Activated CD4-positive, CD25-positive, alpha-beta regulatory T cell treated with anti-CD3 and anti-CD28 coated beads, Interleukin-2, amount 50 U/mL, for 16 hours (primary cell): ENCODE data around the gene CNTN6.

ENCODE experiments used
- DNase-seq: peaks from one replicate; pipeline ENCODE4 v3.0.0-alpha.2; 2020; ENCODE audit warnings: low read depth, low spot score

The CNTN6 gene

GRCh38 chr3:1092771-1093170 is at the start of gene CNTN6:
Gene CNTN6, plus strand, starts transcription at chr3:1093024. Its CDS starts 54,985 bp downstream, at chr3:1148009.
- DNase-seq, result no peak

DNA sequence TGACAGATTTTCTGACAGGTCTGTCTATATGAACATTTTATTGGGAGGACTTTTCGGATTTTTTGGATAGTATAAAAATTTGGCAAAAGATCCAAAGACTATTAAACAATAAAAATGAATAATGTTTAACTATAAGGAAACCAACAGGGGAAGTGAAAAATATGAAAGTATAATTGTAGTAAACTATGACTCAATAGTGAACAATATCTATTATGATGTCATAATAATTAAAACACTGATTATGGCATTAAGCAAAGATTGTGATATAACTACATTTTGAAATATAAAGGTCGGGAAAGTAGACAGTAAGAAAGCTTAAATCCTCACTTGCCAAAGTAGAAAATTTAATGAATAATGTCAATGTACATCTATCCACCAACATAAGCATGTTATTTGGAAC is 44.3 kb upstream of the CNTN6 start:
- no peak for DNase-seq

DNA sequence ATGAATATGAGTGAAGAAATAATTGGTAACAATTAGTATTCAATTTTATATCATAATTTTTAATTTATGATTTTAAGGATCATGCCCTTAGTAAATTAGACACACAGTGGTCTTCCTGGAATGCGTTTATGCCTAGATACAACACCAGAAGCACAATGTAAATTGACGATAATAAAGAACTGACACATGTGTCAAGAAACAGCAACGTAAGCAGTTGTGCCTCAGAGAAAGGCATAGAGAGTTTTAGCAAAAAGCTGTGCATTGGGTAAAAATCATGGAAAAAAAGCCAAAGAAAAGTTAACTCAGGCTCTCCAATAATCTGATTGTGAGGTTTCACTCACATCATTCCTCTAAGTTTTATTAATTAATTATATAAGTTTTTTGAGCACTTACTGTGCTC is 37.0 kb upstream of the CNTN6 start:
- DNase-seq, result no peak

DNA sequence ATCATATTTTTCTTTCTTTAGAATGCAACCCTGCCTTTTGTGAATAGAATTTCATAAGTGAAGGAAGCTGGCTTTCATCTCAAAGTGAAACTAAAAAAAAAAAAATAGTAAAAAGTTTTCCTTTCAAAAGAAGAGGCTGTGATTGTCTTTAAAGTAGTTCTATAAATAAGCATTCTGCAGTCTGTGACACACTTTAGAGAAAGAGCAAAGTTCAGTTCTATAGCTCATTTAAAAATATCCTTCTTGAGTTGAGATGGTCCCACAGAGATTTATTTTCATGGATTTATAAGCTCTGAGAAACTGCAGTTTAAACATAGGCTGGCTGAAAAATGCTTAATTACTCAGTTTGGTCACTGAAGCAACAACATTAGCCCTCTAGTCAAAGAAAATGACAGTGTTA is 36.1 kb upstream of the CNTN6 start:
- DNase-seq, result no peak

DNA sequence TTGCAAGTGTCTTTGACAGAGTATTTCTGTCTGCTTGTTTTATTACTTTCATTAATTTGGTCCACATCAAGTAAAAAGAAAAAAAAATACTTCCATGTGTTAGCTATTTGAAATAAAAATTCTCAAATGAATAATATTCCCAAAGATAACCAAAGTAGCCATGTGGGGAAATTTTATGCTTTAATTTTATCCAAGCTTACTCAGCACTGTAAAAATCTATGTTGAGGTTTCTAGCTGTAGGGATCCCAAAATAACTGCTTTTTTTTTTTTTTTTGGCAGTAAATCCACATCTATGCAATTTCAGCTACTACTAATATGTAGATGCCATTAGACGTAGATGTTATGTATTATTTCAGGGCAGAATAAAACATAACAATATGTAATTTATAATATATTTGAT is 35.4 kb upstream of the CNTN6 start:
- no peak for DNase-seq

- DNase-seq, result no peak
Measured at GRCh38 chr3:1068985-1069384, 23.8 kb upstream of the CNTN6 start.

DNA sequence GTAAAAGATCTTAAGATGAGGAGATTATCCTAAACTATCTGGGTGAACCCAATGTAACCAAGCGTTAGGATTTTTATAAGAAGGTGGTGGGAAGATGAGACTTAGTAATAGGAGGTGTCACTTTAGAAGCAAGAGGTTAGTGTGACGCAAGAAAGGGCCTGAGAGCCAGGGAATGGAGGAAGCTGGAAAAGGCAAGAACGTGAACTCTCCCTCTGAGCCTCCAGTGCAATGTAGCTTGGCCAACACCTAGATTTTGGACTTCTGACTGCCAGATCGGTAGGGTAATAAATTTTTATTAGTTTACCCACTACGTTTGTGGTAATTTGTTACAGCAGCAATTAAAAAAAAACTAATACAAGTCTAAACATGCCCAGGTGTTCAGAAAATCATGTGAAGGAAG is 20.8 kb upstream of the CNTN6 start:
- DNase-seq, result no peak

- no peak for DNase-seq
Measured at GRCh38 chr3:1079662-1080061, 13.2 kb upstream of the CNTN6 start.

DNA sequence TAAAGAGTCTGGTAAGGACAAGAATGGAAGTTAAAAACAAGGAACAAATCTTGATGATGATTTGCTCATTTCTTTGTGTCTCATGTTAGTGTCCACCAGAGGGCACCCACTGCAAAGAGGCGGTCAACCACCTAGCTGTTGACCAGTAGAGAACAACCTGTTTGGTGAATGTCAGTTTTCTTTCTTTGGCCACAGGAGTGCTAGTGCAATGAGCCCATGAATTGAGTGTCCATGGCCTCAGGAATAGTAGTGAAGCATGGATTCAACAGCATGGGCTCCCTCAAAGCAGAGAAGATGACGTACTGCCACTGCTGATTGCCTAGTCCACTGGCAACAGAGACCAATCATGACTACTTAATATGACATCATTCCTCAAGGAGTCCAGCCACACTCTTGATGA is 10.7 kb upstream of the CNTN6 start:
- no peak for DNase-seq

DNA sequence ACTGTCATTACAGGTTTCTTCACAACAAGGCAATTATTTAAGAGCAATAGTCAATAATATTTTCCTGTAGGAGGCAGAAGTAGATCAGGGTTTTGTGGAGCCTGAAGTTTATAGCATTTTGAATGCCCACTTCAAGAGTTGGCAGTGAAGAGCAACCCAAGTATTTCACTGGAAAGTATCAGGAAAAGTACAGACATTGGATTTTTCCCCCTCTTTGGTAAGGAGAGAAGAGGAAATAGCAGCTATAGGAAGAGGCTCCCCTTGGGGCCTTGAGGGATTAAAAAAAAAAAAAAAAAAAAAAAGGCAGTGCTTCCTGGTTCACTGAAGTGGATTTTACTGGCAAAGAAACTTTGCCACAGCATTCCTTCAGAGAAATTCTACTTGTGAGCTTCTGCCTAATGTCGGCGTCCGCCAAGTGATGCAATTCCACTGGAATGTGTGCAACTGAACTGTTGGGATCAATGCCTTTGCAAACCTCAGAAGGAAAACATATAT is 5.7 kb upstream of the CNTN6 start:
- DNase-seq, result no peak

- DNase-seq, result no peak
Measured at GRCh38 chr3:1088503-1088902, 4.3 kb upstream of the CNTN6 start.

DNA sequence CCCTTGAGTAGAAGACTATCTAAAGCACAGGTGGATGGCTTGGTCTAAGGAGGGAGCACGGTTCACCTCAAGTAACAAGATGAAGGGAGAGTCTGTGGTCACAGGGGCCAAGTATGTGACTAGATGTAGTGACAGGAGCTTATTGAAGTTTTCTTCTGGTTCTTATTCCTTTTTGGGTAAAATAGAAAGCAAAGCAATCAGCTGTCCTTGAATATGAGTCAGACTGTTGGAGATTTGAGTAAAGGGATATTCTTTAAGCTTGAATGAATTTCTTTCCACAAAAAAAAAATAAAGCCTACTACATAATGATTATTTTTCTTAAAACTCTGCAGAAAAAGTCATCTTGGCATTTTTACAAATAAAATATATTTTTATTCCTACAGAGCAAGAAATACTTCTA is 1.5 kb upstream of the CNTN6 start:
- DNase-seq, result no peak

DNA sequence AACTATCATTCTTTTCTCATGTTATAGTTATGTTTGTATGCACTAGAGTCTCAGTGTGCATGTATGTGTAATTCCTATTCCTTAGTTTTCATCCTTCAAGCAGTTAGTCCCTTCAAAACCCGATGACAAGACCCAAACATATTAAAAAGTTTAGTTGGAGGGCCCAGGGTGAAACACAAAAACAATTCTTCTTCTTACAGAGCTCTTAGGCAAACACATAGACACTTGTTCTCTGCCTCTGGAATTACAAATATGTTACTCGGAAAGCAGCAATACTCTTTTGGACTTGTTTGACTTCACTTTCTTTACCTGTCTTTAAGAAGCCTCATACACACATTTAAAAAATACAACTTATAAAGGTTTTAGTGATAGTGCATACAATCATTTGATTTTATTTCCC is 763 bp upstream of the CNTN6 start:
- DNase-seq, result no peak

DNA sequence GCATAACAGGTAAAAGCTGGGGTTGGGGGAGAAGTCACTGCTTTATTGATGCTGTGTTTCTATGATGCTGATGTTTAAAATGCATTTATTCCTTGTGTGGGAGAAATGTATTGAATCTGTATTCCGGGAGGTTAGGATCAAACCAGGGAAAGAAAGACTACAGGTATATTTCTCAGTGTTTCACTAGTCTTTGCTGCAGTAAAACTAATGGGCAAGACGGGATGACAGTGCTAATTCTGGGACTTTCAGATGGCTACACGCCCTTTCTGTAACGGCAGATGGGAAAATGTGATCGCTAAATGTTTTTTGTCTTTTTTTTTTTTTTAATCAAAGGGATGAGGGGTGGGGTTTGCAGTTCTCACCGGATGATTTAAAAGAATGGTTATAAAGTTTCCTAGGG is 393 bp downstream of the CNTN6 start:
- DNase-seq, result no peak

GRCh38 chr3:1103525-1103924 is 10.7 kb downstream of the CNTN6 start:
- DNase-seq, result no peak

- DNase-seq, result no peak
Measured at GRCh38 chr3:1117843-1118473, 25.1 kb downstream of the CNTN6 start.

GRCh38 chr3:1131166-1131565 is 38.3 kb downstream of the CNTN6 start:
- DNase-seq, result no peak

- no peak for DNase-seq
Measured at GRCh38 chr3:1135194-1135593, 42.4 kb downstream of the CNTN6 start.

GRCh38 chr3:1138036-1138435 is 45.2 kb downstream of the CNTN6 start:
- no peak for DNase-seq

GRCh38 chr3:1139071-1139470 is 46.2 kb downstream of the CNTN6 start:
- DNase-seq, result no peak

- no peak for DNase-seq
Measured at GRCh38 chr3:1147326-1147725, 54.5 kb downstream of the CNTN6 start.

GRCh38 chr3:1147819-1148218 is 55.0 kb downstream of the CNTN6 start:
- no peak for DNase-seq

GRCh38 chr3:1164101-1164500 is 71.3 kb downstream of the CNTN6 start:
- DNase-seq, result no peak

DNA sequence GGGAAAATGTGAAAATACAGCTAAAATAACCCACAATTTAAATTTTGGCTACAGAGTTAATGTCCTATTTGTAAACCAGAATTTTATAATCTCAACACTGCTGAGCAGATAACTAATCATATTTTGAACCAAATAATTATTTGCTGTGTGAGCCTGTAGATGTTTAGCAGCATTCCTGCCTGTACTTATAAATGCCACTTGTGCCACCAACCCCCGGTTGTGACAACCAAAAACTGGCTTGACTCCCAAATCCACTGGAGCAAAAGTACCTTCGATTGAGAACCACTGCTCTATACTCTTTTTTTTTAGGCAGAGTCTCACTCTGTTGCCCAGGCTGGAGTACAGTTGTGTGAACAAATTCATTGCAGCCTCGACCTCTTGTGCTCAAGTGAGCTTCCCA is 78.5 kb downstream of the CNTN6 start:
- no peak for DNase-seq
